HG03442 (cell line): ENCODE results near the gene LIN28B.
"Not testable (repeated sequence)": the region's sequence is repeated elsewhere in the genome, so short reads cannot be mapped to it uniquely, and the experiment has no call there.

ENCODE experiments used
- ATAC-seq: cut with Tn5 transposase; IDR thresholded peaks from one replicate; pipeline ENCODE4 v1.9.1; 2021; ENCODE audit warnings: mild to moderate bottlenecking, moderate library complexity; ENCODE audit not compliant: unreplicated experiment

LIN28B gene

GRCh38 chr6:105066233-105066632 lies 109.3 kb downstream of the LIN28B start:
- no peak for ATAC-seq

- ATAC-seq: no peak
Observed at GRCh38 chr6:105066836-105067235, 109.9 kb downstream of the LIN28B start.

GRCh38 chr6:105067329-105067728 lies 110.4 kb downstream of the LIN28B start:
- ATAC-seq: no peak

GRCh38 chr6:105068407-105068806 lies 111.5 kb downstream of the LIN28B start:
- ATAC-seq: no peak

GRCh38 chr6:105069821-105070445 lies 113.0 kb downstream of the LIN28B start:
- no peak for ATAC-seq

GRCh38 chr6:105072798-105073199 lies 115.9 kb downstream of the LIN28B start:
- ATAC-seq: no peak

- no peak for ATAC-seq
Observed at GRCh38 chr6:105075210-105075609, 118.3 kb downstream of the LIN28B start.

- not testable (repeated sequence) for ATAC-seq
Observed at GRCh38 chr6:105076418-105076817, 119.5 kb downstream of the LIN28B start.

- ATAC-seq: no peak
Observed at GRCh38 chr6:105077596-105078385, 120.9 kb downstream of the LIN28B start.

- ATAC-seq: no peak
Observed at GRCh38 chr6:105078386-105078708, 121.4 kb downstream of the LIN28B start.

- ATAC-seq: no peak
Observed at GRCh38 chr6:105080279-105080678, 123.4 kb downstream of the LIN28B start.

GRCh38 chr6:105081662-105082061 lies 124.8 kb downstream of the LIN28B start:
- ATAC-seq: not testable (repeated sequence)

GRCh38 chr6:105087571-105088211 lies 130.8 kb downstream of the LIN28B start:
- no peak for ATAC-seq

GRCh38 chr6:105091140-105091829 lies 134.4 kb downstream of the LIN28B start:
- no peak for ATAC-seq

- ATAC-seq: no peak
Observed at GRCh38 chr6:105094133-105094640, 137.3 kb downstream of the LIN28B start.

- ATAC-seq: no peak
Observed at GRCh38 chr6:105095139-105095538, 138.2 kb downstream of the LIN28B start.

GRCh38 chr6:105097288-105097687 lies 140.4 kb downstream of the LIN28B start:
- no peak for ATAC-seq

- ATAC-seq: no peak
Observed at GRCh38 chr6:105099371-105099770, 142.5 kb downstream of the LIN28B start.

- ATAC-seq: no peak
Observed at GRCh38 chr6:105102186-105102585, 145.3 kb downstream of the LIN28B start.

GRCh38 chr6:105105094-105105493 lies 148.2 kb downstream of the LIN28B start:
- no peak for ATAC-seq

GRCh38 chr6:105106260-105106659 lies 149.4 kb downstream of the LIN28B start:
- no peak for ATAC-seq
